ENCODE measurements around the gene ESPNL.

ESPNL gene

DNA sequence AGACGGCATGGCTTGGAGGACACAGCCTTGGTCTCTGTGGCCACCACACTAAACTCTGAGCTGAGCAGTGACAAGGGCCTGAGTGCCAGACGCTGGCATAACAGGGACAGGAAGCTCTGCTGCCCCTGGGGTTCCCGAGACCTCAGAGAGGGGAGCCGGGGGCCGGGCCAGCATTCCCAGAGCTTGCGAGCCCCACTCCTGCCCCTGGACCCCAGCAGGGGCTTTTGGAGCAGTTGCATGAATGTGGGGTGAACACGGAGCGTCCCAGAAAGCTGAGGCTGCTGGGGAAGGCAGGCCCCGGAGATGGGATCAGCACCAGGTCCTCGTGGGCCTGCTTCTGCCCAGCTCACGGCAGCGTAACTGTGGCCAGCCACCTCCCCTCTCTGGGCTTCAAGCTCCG is 51.1 kb downstream of the ESPNL start:
- no peaks in the 10 kb centered on the region for H3F3A ChIP-seq (ENCODE audit: insufficient read depth)
- H3K79me2 ChIP-seq (ENCODE audit: insufficient read depth, low read length): no peaks in the 10 kb centered on the region
- no peak overlapping the region for H2AFZ ChIP-seq (ENCODE audit: low read depth, low read length, severe bottlenecking)
- H3K9ac ChIP-seq (ENCODE audit: low read length): no peak overlapping the region
- no peak overlapping the region for H3K4me3 ChIP-seq (ENCODE audit: insufficient read depth, low read length, poor library complexity, severe bottlenecking)
- TF ChIP-seq, protein P1, sequence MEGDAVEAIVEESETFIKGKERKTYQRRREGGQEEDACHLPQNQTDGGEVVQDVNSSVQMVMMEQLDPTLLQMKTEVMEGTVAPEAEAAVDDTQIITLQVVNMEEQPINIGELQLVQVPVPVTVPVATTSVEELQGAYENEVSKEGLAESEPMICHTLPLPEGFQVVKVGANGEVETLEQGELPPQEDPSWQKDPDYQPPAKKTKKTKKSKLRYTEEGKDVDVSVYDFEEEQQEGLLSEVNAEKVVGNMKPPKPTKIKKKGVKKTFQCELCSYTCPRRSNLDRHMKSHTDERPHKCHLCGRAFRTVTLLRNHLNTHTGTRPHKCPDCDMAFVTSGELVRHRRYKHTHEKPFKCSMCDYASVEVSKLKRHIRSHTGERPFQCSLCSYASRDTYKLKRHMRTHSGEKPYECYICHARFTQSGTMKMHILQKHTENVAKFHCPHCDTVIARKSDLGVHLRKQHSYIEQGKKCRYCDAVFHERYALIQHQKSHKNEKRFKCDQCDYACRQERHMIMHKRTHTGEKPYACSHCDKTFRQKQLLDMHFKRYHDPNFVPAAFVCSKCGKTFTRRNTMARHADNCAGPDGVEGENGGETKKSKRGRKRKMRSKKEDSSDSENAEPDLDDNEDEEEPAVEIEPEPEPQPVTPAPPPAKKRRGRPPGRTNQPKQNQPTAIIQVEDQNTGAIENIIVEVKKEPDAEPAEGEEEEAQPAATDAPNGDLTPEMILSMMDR (IDR thresholded peaks at IDR 0.05; ENCODE audit: insufficient read depth, low read length, poor library complexity, severe bottlenecking): no peak
- TF ChIP-seq EZH2phosphoT487 (conservative IDR thresholded peaks at IDR 0.05; ENCODE audit: low read length): no peak
- no peaks in the 10 kb centered on the region for H3K27me3 ChIP-seq (ENCODE audit: low read length)
- H3K36me3 ChIP-seq (ENCODE audit: low read length): no peaks in the 10 kb centered on the region
- no peaks in the 10 kb centered on the region for H3K9me3 ChIP-seq (ENCODE audit: insufficient read depth, low read length)
- H4K20me1 ChIP-seq (ENCODE audit: low read depth, low read length): no peaks in the 10 kb centered on the region
- no peak overlapping the region for H3K4me2 ChIP-seq (ENCODE audit: low read depth, low read length, poor library complexity, severe bottlenecking)
- no peaks in the 10 kb centered on the region for H3K9me2 ChIP-seq (replicated peaks; ENCODE audit: insufficient read depth, low read length)
- H3K27ac ChIP-seq (ENCODE audit: low read depth, low read length): no peak overlapping the region

GRCh38 chr2:238151628-238152235 is 51.6 kb downstream of the ESPNL start:
- TF ChIP-seq EZH2phosphoT487 (conservative IDR thresholded peaks at IDR 0.05; ENCODE audit: low read length): no peak
- Histone ChIP-seq H3K9me3 (ENCODE audit: insufficient read depth, low read length) (no peaks in the 10 kb centered on the region), H4K20me1 (ENCODE audit: low read depth, low read length) (no peaks in the 10 kb centered on the region), H3K4me2 (ENCODE audit: low read depth, low read length, poor library complexity, severe bottlenecking) (no peak overlapping the region), H3F3A (ENCODE audit: insufficient read depth) (no peaks in the 10 kb centered on the region), H3K79me2 (ENCODE audit: insufficient read depth, low read length) (no peaks in the 10 kb centered on the region), H3K27ac (ENCODE audit: low read depth, low read length) (no peak overlapping the region), H3K9ac (ENCODE audit: low read length) (no peak overlapping the region), H2AFZ (ENCODE audit: low read depth, low read length, severe bottlenecking) (no peak overlapping the region), H3K36me3 (ENCODE audit: low read length) (no peaks in the 10 kb centered on the region), H3K9me2 (replicated peaks; ENCODE audit: insufficient read depth, low read length) (no peaks in the 10 kb centered on the region), H3K4me3 (ENCODE audit: insufficient read depth, low read length, poor library complexity, severe bottlenecking) (no peak overlapping the region), H3K27me3 (ENCODE audit: low read length) (no peaks in the 10 kb centered on the region)

GRCh38 chr2:238152771-238153688 is 52.9 kb downstream of the ESPNL start:
- Histone ChIP-seq H4K20me1 (ENCODE audit: low read depth, low read length) (no peaks in the 10 kb centered on the region), H3K27me3 (ENCODE audit: low read length) (no peaks in the 10 kb centered on the region), H3K4me2 (ENCODE audit: low read depth, low read length, poor library complexity, severe bottlenecking) (no peak overlapping the region), H3K9me2 (replicated peaks; ENCODE audit: insufficient read depth, low read length) (no peaks in the 10 kb centered on the region), H3K9me3 (ENCODE audit: insufficient read depth, low read length) (no peaks in the 10 kb centered on the region), H2AFZ (ENCODE audit: low read depth, low read length, severe bottlenecking) (no peak overlapping the region), H3K27ac (ENCODE audit: low read depth, low read length) (no peak overlapping the region), H3K79me2 (ENCODE audit: insufficient read depth, low read length) (no peaks in the 10 kb centered on the region), H3K9ac (ENCODE audit: low read length) (no peak overlapping the region), H3F3A (ENCODE audit: insufficient read depth) (no peaks in the 10 kb centered on the region), H3K4me3 (ENCODE audit: insufficient read depth, low read length, poor library complexity, severe bottlenecking) (no peak overlapping the region), H3K36me3 (ENCODE audit: low read length) (no peaks in the 10 kb centered on the region)
- TF ChIP-seq, protein P1 (IDR thresholded peaks at IDR 0.05; ENCODE audit: insufficient read depth, low read length, poor library complexity, severe bottlenecking): peak; percentile 28
- TF ChIP-seq EZH2phosphoT487 (conservative IDR thresholded peaks at IDR 0.05; ENCODE audit: low read length): no peak

DNA sequence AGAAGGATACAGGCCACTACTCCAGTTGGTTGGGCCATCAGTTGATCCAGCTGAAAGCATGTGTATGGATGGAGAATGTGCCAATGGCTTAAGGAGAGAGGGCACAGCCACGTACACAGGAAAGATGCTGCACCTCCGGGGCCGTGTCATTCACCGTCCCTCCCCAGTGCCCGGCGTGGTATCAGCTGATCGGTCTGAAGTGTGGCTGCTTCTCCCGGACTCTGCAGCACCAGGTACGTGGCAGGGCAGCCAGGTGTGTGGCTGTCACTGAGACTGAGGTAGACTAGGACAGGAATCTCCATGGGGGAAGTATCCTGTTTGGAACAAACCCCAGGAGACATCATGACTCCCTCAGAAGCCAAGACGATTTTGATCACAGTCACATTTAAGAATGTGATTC is 54.4 kb downstream of the ESPNL start:
- Histone ChIP-seq H3K4me3 (ENCODE audit: insufficient read depth, low read length, poor library complexity, severe bottlenecking) (no peak overlapping the region), H3K4me2 (ENCODE audit: low read depth, low read length, poor library complexity, severe bottlenecking) (no peak overlapping the region)
- TF ChIP-seq, protein P1 (IDR thresholded peaks at IDR 0.05; ENCODE audit: insufficient read depth, low read length, poor library complexity, severe bottlenecking): no peak
- no peak for TF ChIP-seq EZH2phosphoT487 (conservative IDR thresholded peaks at IDR 0.05; ENCODE audit: low read length)

More for the DNA sequence above, 54.4 kb downstream of the ESPNL start:
- H3K27me3 ChIP-seq (ENCODE audit: low read length): no peaks in the 10 kb centered on the region
- H3K9ac ChIP-seq (ENCODE audit: low read length): no peak overlapping the region
- no peaks in the 10 kb centered on the region for H3K9me2 ChIP-seq (replicated peaks; ENCODE audit: insufficient read depth, low read length)
- no peaks in the 10 kb centered on the region for H3K9me3 ChIP-seq (ENCODE audit: insufficient read depth, low read length)
- H3K27ac ChIP-seq (ENCODE audit: low read depth, low read length): no peak overlapping the region
- no peaks in the 10 kb centered on the region for H3K79me2 ChIP-seq (ENCODE audit: insufficient read depth, low read length)
- no peak overlapping the region for H2AFZ ChIP-seq (ENCODE audit: low read depth, low read length, severe bottlenecking)
- H3F3A ChIP-seq (ENCODE audit: insufficient read depth): no peaks in the 10 kb centered on the region
- no peaks in the 10 kb centered on the region for H4K20me1 ChIP-seq (ENCODE audit: low read depth, low read length)
- no peaks in the 10 kb centered on the region for H3K36me3 ChIP-seq (ENCODE audit: low read length)

Data from SU-DHL-6 (cell line).